HEK293T (cell line): ENCODE data around the gene VPS18.

Experiments
- BHLHE40 ChIP-seq: fragments of 450-650 bp; IDR thresholded peaks from 2 replicates; pipeline ENCODE4 v1.6.1; 2016; ENCODE audit warnings: mild to moderate bottlenecking, moderate library complexity, borderline replicate concordance
- CTBP1 ChIP-seq: fragments of 450-650 bp; IDR thresholded peaks from 2 replicates; pipeline ENCODE4 v1.6.1; 2016; ENCODE audit warnings: borderline replicate concordance
- FOXM1 ChIP-seq: fragments of 450-650 bp; IDR thresholded peaks from 2 replicates; pipeline ENCODE4 v1.6.1; 2017; ENCODE audit warnings: mild to moderate bottlenecking, borderline replicate concordance
- SUZ12 ChIP-seq: fragments of 450-650 bp; IDR thresholded peaks from 2 replicates; pipeline ENCODE4 v1.6.1; 2016; ENCODE audit warnings: mild to moderate bottlenecking
- TARDBP ChIP-seq: fragments of 450-650 bp; IDR thresholded peaks from 2 replicates; pipeline ENCODE4 v1.6.1; 2016
- TF ChIP-seq, protein P1 (sequence below): fragments of 450-650 bp; IDR thresholded peaks from 2 replicates; pipeline ENCODE4 v1.6.1; 2016

DNA sequence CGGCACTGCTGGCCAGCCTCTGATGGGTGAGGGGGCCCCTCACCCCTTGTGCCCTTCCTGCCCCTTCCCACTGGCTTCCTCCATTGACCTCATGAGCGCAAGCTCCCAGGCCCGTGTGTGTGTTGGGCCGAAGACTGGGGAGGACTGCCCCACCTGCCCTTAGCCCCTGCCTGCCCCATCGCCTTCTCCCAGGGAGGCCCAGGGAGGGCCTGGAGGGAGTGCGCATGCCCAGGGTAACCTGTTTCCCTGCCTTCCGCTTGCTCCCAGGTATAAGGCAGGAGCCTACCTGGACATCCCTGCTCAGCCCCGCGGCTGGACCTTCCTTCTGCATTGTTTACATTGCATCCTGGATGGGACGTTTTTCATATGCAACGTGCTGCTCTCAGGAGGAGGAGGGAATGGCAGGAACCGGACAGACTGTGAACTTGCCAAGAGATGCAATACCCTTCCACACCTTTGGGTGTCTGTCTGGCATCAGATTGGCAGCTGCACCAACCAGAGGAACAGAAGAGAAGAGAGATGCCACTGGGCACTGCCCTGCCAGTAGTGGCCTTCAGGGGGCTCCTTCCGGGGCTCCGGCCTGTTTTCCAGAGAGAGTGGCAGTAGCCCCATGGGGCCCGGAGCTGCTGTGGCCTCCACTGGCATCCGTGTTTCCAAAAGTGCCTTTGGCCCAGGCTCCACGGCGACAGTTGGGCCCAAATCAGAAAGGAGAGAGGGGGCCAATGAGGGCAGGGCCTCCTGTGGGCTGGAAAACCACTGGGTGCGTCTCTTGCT lies 43.7 kb downstream of the VPS18 start:
- no peak for TF ChIP-seq CTBP1
- TF ChIP-seq TARDBP: no peak
- TF ChIP-seq, protein P1, sequence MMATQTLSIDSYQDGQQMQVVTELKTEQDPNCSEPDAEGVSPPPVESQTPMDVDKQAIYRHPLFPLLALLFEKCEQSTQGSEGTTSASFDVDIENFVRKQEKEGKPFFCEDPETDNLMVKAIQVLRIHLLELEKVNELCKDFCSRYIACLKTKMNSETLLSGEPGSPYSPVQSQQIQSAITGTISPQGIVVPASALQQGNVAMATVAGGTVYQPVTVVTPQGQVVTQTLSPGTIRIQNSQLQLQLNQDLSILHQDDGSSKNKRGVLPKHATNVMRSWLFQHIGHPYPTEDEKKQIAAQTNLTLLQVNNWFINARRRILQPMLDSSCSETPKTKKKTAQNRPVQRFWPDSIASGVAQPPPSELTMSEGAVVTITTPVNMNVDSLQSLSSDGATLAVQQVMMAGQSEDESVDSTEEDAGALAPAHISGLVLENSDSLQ: no peak
- no peak for TF ChIP-seq SUZ12
- TF ChIP-seq FOXM1: no peak
- TF ChIP-seq BHLHE40: no peak
